SK-N-SH (cell line): ENCODE data around the gene MPC2. TPM values are rescaled to one million over a fixed set of nuclear protein-coding genes. Genes with fewer than 3 reads are reported as not detected.

Experiments used
- CTCF ChIA-PET: fragments of 300-600, 350-600 bp; formaldehyde crosslinking; extraction: SDS; loops from one replicate; lab custom pipeline; 2021; lab: Yijun Ruan, JAX
- POLR2A ChIA-PET: fragments of 350-600 bp; sonication (Branson Sonifier 250); formaldehyde crosslinking; extraction: SDS; loops from one replicate; lab custom pipeline; 2020; ENCODE audit warnings: antibody characterized with exemption, inconsistent platforms; lab: Yijun Ruan, JAX
- DNase-seq: peaks from one replicate; pipeline ENCODE4 v3.0.0; 2012
- H2AFZ ChIP-seq: fragments of 200-600 bp; sonication (generic); 2 replicates; pipeline ENCODE4 v1.8.1; 2016; ENCODE audit warnings: antibody characterized with exemption, mild to moderate bottlenecking, low read depth
- H3F3A ChIP-seq: fragments of 200-600 bp; sonication (generic); replicated peaks from 2 replicates; pipeline ENCODE3; 2016; ENCODE audit warnings: antibody characterized with exemption, mild to moderate bottlenecking; ENCODE audit not compliant: insufficient read depth
- H3K27ac ChIP-seq, 2 experiments: fragments of 200-500 bp in 1 of 2; fragments of 200-600 bp in 1 of 2; sonication (Bioruptor generic) in 1 of 2; sonication (generic), shearing (Covaris generic) in 1 of 2; 2 replicates each; pipeline versions ENCODE4 v1.5.1 to v1.6.1; 2014 to 2016; ENCODE audit warnings: low read depth in 2 of 2, inconsistent platforms in 1 of 2, low read length in 1 of 2, mild to moderate bottlenecking in 1 of 2, mixed read lengths in 1 of 2
- H3K27me3 ChIP-seq: fragments of 200-600 bp; sonication (generic), shearing (Covaris generic); 2 replicates; pipeline ENCODE4 v1.6.1; 2016; ENCODE audit warnings: mixed run types; ENCODE audit not compliant: insufficient read depth
- H3K36me3 ChIP-seq, 2 experiments: fragments of 200-500 bp in 1 of 2; fragments of 200-600 bp in 1 of 2; sonication (Bioruptor generic) in 1 of 2; sonication (generic) in 1 of 2; replicated peaks in 1 of 2; 2 replicates each; pipeline versions ENCODE3 to v1.5.1; 2014 to 2016; ENCODE audit warnings: low read length in 1 of 2, mild to moderate bottlenecking in 1 of 2; ENCODE audit not compliant: insufficient read depth in 2 of 2, control insufficient read depth in 1 of 2
- H3K4me1 ChIP-seq, 2 experiments: fragments of 200-500 bp in 1 of 2; fragments of 200-600 bp in 1 of 2; sonication (Bioruptor generic) in 1 of 2; sonication (generic), shearing (Covaris generic) in 1 of 2; 2 replicates each; pipeline versions ENCODE4 v1.5.1 to v1.6.1; 2014 to 2016; ENCODE audit warnings: low read depth in 1 of 2, low read length in 1 of 2, mixed run types in 1 of 2; ENCODE audit not compliant: insufficient read depth in 2 of 2, control insufficient read depth in 1 of 2
- H3K4me2 ChIP-seq: fragments of 200-600 bp; sonication (generic), shearing (Covaris generic); 2 replicates; pipeline ENCODE4 v1.6.1; 2017; ENCODE audit warnings: mixed run types
- H3K4me3 ChIP-seq, 2 experiments: fragments of 200-500 bp in 1 of 2; fragments of 200-600 bp in 1 of 2; sonication (Bioruptor generic) in 1 of 2; sonication (generic), shearing (Covaris generic) in 1 of 2; 2 replicates each; pipeline versions ENCODE4 v1.5.1 to v1.8.1; 2014 to 2016; ENCODE audit warnings: low read depth in 2 of 2, inconsistent platforms in 1 of 2, low read length in 1 of 2, mild to moderate bottlenecking in 1 of 2, mixed read lengths in 1 of 2, moderate library complexity in 1 of 2
- H3K79me2 ChIP-seq: fragments of 200-600 bp; sonication (generic); 2 replicates; pipeline ENCODE4 v1.8.1; 2017; ENCODE audit warnings: mild to moderate bottlenecking; ENCODE audit not compliant: insufficient read depth
- H3K9ac ChIP-seq: fragments of 200-600 bp; sonication (generic); 2 replicates; pipeline ENCODE4 v1.6.1; 2017; ENCODE audit warnings: mixed run types
- H3K9me2 ChIP-seq: fragments of 200-600 bp; sonication (generic); 2 replicates; pipeline ENCODE4 v1.6.1; 2017; ENCODE audit warnings: mixed run types
- H3K9me3 ChIP-seq: fragments of 200-600 bp; sonication (generic); 2 replicates; pipeline ENCODE4 v1.6.1; 2017; ENCODE audit warnings: mixed run types, mild to moderate bottlenecking, moderate library complexity
- H4K20me1 ChIP-seq: fragments of 200-600 bp; sonication (generic); 2 replicates; pipeline ENCODE4 v1.6.1; 2017; ENCODE audit warnings: mild to moderate bottlenecking, mixed run types; ENCODE audit not compliant: insufficient read depth
- FOSL2 ChIP-seq: IDR thresholded peaks from 2 replicates; pipeline ENCODE4 v1.4.0; 2012; ENCODE audit warnings: low read depth, mild to moderate bottlenecking, moderate library complexity, borderline replicate concordance
- FOXM1 ChIP-seq: IDR thresholded peaks from 2 replicates; pipeline ENCODE4 v1.4.0; 2012; ENCODE audit warnings: low read depth, mild to moderate bottlenecking
- NRF1 ChIP-seq: IDR thresholded peaks from 2 replicates; pipeline ENCODE4 v1.6.1; 2012; ENCODE audit warnings: low read depth, mild to moderate bottlenecking, low read length
- RFX5 ChIP-seq: IDR thresholded peaks from 2 replicates; pipeline ENCODE4 v1.6.1; 2012; ENCODE audit warnings: mild to moderate bottlenecking, improper control_type of control experiment, low read length
- RXRA ChIP-seq: IDR thresholded peaks from 2 replicates; pipeline ENCODE4 v1.4.0; 2012; ENCODE audit warnings: low read depth, mild to moderate bottlenecking, borderline replicate concordance
- polyA plus RNA-seq, 3 experiments: library from polyadenylated mRNA; depleted of rRNA; stranded (reverse); fragments of >200 nt; gene quantifications; 2 replicates each; pipeline ENCODE4 v1.2.3, GENCODE V29; 2012
- TF ChIP-seq, protein P1 (sequence below): IDR thresholded peaks from 2 replicates; pipeline ENCODE4 v1.4.0; 2012; ENCODE audit warnings: low read depth, borderline replicate concordance
- TF ChIP-seq, protein P2 (sequence below): IDR thresholded peaks from 2 replicates; pipeline ENCODE4; 2012
- TF ChIP-seq, protein P3 (sequence below): IDR thresholded peaks from 2 replicates; pipeline ENCODE4 v1.6.1; 2012; ENCODE audit warnings: mild to moderate bottlenecking, low read depth, low read length, moderate library complexity
- TF ChIP-seq, protein P4 (sequence below): fragments of 150-350 bp; IDR thresholded peaks from 2 replicates; pipeline ENCODE4 v1.6.1; 2017; ENCODE audit warnings: antibody characterized with exemption, low read length, low read depth, borderline replicate concordance

The MPC2 gene
- polyA plus RNA-seq, 1 of the 3 experiments (the other 2 are of a cell fraction), result 15.9 TPM

DNA sequence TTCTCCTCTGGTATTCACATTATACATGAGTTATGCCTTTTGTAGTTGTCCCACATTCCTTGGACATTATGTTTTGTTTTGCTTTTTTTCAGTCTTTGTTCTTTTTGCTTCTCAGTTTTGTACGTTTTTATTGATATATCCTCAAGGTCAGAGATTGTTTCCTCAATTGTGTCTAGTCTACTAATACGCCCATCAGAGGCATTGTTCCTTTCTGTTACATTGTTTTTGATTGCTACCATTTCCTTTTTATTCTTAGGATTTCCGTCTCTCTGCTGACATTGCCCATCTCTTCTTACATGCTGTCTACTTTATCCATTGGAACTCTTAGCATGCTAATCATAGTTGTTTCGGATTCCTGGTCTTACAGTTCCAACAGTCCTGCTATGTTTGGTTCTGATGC lies 27.8 kb upstream of the MPC2 start (continued):
- TF ChIP-seq, protein P1, sequence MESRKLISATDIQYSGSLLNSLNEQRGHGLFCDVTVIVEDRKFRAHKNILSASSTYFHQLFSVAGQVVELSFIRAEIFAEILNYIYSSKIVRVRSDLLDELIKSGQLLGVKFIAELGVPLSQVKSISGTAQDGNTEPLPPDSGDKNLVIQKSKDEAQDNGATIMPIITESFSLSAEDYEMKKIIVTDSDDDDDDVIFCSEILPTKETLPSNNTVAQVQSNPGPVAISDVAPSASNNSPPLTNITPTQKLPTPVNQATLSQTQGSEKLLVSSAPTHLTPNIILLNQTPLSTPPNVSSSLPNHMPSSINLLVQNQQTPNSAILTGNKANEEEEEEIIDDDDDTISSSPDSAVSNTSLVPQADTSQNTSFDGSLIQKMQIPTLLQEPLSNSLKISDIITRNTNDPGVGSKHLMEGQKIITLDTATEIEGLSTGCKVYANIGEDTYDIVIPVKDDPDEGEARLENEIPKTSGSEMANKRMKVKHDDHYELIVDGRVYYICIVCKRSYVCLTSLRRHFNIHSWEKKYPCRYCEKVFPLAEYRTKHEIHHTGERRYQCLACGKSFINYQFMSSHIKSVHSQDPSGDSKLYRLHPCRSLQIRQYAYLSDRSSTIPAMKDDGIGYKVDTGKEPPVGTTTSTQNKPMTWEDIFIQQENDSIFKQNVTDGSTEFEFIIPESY, result no peak
- no peak for TF ChIP-seq NRF1

DNA sequence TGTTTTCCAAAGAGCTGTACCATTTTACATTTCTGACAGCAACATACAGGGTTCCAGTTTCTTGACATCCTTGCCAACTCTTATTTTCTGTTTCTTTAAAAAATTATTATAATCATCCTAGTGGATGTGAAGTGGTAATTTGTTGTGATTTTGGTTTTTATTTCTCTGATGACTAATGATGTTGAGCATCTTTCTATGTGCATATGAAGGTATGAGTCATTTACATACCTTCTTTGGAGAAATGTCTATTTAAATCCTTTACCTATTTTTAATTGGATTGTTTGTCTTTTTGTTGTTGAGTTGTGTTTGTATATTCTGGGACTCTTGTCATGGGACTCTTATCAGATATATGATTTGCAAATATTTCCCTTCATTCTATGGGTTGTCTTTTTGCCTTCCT lies 20.8 kb upstream of the MPC2 start:
- Histone ChIP-seq H3K27me3 (no peaks in the 10 kb centered on the region), H2AFZ (no peak overlapping the region), H3K4me2 (no peak overlapping the region), H3K36me3 (peaks cover 14 to 59% of the 10 kb centered on the region in 2 experiments), H3K4me1 (no peaks in the 10 kb centered on the region), H4K20me1 (peaks cover 5% of the 10 kb centered on the region; the same call in 1 of the 2 replicates)
- TF ChIP-seq RXRA, result no peak
- TF ChIP-seq, protein P1, result no peak
- TF ChIP-seq RFX5, result no peak
- TF ChIP-seq, protein P2, sequence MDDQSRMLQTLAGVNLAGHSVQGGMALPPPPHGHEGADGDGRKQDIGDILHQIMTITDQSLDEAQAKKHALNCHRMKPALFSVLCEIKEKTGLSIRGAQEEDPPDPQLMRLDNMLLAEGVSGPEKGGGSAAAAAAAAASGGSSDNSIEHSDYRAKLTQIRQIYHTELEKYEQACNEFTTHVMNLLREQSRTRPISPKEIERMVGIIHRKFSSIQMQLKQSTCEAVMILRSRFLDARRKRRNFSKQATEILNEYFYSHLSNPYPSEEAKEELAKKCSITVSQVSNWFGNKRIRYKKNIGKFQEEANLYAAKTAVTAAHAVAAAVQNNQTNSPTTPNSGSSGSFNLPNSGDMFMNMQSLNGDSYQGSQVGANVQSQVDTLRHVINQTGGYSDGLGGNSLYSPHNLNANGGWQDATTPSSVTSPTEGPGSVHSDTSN, result no peak
- TF ChIP-seq, protein P3, sequence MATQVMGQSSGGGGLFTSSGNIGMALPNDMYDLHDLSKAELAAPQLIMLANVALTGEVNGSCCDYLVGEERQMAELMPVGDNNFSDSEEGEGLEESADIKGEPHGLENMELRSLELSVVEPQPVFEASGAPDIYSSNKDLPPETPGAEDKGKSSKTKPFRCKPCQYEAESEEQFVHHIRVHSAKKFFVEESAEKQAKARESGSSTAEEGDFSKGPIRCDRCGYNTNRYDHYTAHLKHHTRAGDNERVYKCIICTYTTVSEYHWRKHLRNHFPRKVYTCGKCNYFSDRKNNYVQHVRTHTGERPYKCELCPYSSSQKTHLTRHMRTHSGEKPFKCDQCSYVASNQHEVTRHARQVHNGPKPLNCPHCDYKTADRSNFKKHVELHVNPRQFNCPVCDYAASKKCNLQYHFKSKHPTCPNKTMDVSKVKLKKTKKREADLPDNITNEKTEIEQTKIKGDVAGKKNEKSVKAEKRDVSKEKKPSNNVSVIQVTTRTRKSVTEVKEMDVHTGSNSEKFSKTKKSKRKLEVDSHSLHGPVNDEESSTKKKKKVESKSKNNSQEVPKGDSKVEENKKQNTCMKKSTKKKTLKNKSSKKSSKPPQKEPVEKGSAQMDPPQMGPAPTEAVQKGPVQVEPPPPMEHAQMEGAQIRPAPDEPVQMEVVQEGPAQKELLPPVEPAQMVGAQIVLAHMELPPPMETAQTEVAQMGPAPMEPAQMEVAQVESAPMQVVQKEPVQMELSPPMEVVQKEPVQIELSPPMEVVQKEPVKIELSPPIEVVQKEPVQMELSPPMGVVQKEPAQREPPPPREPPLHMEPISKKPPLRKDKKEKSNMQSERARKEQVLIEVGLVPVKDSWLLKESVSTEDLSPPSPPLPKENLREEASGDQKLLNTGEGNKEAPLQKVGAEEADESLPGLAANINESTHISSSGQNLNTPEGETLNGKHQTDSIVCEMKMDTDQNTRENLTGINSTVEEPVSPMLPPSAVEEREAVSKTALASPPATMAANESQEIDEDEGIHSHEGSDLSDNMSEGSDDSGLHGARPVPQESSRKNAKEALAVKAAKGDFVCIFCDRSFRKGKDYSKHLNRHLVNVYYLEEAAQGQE, result no peak
- TF ChIP-seq FOSL2, result peak; percentile 30; the same call in 1 of the 2 replicates
- TF ChIP-seq, protein P4, sequence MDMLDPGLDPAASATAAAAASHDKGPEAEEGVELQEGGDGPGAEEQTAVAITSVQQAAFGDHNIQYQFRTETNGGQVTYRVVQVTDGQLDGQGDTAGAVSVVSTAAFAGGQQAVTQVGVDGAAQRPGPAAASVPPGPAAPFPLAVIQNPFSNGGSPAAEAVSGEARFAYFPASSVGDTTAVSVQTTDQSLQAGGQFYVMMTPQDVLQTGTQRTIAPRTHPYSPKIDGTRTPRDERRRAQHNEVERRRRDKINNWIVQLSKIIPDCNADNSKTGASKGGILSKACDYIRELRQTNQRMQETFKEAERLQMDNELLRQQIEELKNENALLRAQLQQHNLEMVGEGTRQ, result no peak
- no peak for TF ChIP-seq FOXM1
- TF ChIP-seq, all 33 proteins: peak for 1
- CTCF ChIA-PET, result no interaction called here
- Histone ChIP-seq H3K79me2 (peaks cover 80% of the 10 kb centered on the region), H3F3A (peaks cover 14% of the 10 kb centered on the region), H3K4me3 (no peak overlapping the region), H3K9me3 (no peaks in the 10 kb centered on the region), H3K9me2 (no peaks in the 10 kb centered on the region), H3K27ac (no peak overlapping the region), H3K9ac (no peak overlapping the region)
- DNase-seq, result no peak
- POLR2A ChIA-PET, result no interaction called here
